Measurements from ENCODE around the gene SDR42E2.

GRCh38 chr16:22164482-22164881 lies 2.2 kb downstream of the SDR42E2 start:
- TF ChIP-seq CTCF (IDR thresholded peaks at IDR 0.05; ENCODE audit: borderline replicate concordance, extremely low read depth, low read length, poor library complexity, severe bottlenecking) = no peak
- TF ChIP-seq EZH2 (IDR thresholded peaks at IDR 0.05; ENCODE audit: borderline replicate concordance, low read depth, low read length, severe bottlenecking) = no peak
